Astrocyte of the spinal cord (primary cell): ENCODE data around the gene CFAP46.
"Not testable (repeated sequence)": the region's sequence is repeated elsewhere in the genome, so short reads cannot be mapped to it uniquely, and the experiment has no call there.

Source experiments
- DNase-seq: peaks from one replicate; pipeline ENCODE4 v3.0.0; 2011; ENCODE audit warnings: low read depth, low spot score
- H3K4me3 ChIP-seq: 2 replicates; pipeline ENCODE4 v1.5.1; 2011; ENCODE audit warnings: low read depth, mild to moderate bottlenecking, low read length, moderate library complexity
- CTCF ChIP-seq: IDR thresholded peaks from 2 replicates; pipeline ENCODE4 v1.5.1; 2012; ENCODE audit warnings: low read depth, mild to moderate bottlenecking, low read length, inconsistent platforms
- in situ Hi-C: cut with HindIII; loops from 2 replicates; pipeline ENCODE4 v1.10.0; 2017; ENCODE audit warnings: low sequenced_read_pairs

Gene CFAP46

GRCh38 chr10:132926777-132927650 is 15.4 kb downstream of the CFAP46 start:
- in situ Hi-C loops = no loop called here
- TF ChIP-seq CTCF = no peak
- no peak for DNase-seq
- no peak overlapping the region for H3K4me3 ChIP-seq

GRCh38 chr10:132926070-132926469 is 16.3 kb downstream of the CFAP46 start:
- no peak for DNase-seq
- in situ Hi-C loops = no loop called here
- H3K4me3 ChIP-seq = no peak overlapping the region
- TF ChIP-seq CTCF = no peak

GRCh38 chr10:132925614-132926013 is 16.8 kb downstream of the CFAP46 start:
- in situ Hi-C loops = no loop called here
- no peak for TF ChIP-seq CTCF
- H3K4me3 ChIP-seq = no peak overlapping the region
- DNase-seq = no peak

GRCh38 chr10:132925071-132925561 is 17.3 kb downstream of the CFAP46 start:
- TF ChIP-seq CTCF = no peak
- no peak for DNase-seq
- no peak overlapping the region for H3K4me3 ChIP-seq
- in situ Hi-C loops = no loop called here

GRCh38 chr10:132924046-132924952 is 18.1 kb downstream of the CFAP46 start:
- TF ChIP-seq CTCF = no peak
- DNase-seq = no peak
- H3K4me3 ChIP-seq = no peak overlapping the region
- in situ Hi-C loops = no loop called here

GRCh38 chr10:132923384-132923783 is 19.0 kb downstream of the CFAP46 start:
- H3K4me3 ChIP-seq, in situ Hi-C loops, DNase-seq: not testable (repeated sequence)
